Measurements from ENCODE around the gene CLUH.

CLUH gene

GRCh38 chr17:2711608-2712299 lies at the start of gene CLUH:
TSS of gene CLUH (minus strand) at chr17:2711764. CDS start at chr17:2711661, 103 bp downstream.
- DNase-seq: peak; percentile 95

DNA sequence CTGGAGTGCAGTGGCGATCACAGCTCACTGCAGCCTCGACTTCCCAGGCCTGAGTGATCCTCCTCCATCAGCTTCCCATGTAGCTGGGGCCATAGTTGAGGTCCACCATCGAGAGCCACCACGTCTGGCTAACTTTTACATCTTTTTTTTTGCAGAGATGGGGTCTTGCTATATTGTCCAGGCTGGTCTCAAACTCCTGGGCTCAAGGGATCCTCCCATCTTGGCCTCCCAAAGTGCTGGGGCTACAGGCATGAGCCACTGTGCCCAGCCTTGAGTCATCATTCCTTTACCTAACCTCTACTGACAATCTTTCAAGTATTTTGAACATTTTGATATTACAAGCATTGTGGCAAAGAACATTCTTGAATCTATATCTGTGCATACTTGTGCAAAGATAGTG lies 47.3 kb upstream of the CLUH start:
- no peak for DNase-seq

GRCh38 chr17:2755891-2756724 lies 44.5 kb upstream of the CLUH start:
- DNase-seq: no peak

GRCh38 chr17:2751491-2751890 lies 39.9 kb upstream of the CLUH start:
- no peak for DNase-seq

DNA sequence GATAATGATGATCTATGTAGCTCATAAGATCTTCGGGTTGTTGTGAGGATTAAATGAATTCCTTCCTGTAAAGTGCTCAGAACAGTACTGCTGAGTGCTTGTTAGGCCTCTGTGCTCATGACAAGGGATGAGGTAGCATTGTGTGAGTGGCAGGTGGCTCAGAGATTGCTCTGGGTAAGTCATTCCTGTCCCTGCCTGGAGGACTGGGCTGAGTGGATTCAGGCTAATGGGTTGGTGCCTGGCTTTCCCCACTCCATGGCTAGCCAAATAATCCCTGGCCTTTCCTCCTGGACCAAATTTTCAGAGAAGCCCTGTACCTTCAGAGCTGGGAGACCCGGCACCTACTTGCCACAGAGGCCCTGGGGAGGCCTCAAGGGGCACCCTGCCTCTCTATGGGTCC lies 39.2 kb upstream of the CLUH start:
- DNase-seq: no peak

DNA sequence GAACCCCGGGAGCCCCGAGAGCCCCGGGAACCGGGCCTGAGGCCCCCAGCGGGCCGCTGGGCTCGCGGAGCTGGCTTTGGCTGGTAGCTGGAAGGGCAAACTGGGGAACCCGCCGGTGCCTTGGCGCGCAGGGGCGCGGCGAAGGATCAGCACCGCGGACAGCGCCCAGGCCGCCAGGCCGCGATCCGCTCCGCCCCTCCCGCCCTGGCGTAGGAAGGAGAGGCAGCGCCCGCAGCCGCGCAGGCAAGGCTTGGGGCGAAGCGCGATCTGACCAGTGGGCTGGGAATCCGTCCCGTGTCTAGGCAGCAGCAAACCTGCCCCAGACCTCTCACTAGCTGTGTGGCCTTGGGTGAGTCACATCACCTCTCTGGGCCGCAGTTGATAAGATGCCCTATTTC lies 38.2 kb upstream of the CLUH start:
- DNase-seq: peak; percentile 90

DNA sequence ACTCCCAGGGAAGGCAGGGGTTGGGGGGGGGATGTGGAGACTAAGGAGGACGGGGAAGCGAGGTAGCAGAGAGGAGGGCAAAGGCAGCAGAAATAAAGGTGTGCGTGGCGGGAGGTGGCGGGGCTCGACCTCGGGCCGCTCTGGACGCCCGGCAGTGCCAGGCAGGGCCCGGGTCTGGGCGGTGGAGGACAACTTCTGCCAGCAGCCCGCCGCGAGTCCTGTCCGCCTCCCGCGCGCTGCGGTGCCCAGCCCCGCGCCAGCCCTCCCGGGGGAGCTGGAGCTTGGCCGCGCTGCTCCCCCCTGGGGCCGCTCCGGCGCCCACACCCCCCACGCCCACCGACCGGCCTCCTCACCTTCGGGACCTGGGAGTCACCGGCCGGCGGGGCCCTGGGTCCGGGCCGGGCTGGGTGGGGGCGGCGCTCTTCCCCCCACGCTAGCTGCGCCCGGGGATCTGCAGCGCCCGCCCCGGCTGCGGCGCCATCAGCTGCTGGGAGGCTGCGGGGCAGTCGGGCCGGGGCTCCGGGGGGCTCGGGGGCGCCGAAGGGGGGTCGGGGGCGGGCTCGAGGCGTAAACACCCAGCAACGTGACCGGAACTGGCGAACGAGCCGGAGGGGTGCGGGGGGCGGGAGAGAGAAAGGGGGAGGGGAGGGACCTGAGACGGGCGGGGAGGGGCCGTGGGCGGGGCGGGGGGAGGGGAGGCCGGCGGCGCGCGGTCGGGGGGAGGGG lies 37.7 kb upstream of the CLUH start, which contains the start of gene CCDC92B:
TSS of gene CCDC92B (minus strand) at position 595 of the 726 bp plus-strand sequence. CDS start 14,507 bp downstream, outside the sequence.
- DNase-seq: no peak

DNA sequence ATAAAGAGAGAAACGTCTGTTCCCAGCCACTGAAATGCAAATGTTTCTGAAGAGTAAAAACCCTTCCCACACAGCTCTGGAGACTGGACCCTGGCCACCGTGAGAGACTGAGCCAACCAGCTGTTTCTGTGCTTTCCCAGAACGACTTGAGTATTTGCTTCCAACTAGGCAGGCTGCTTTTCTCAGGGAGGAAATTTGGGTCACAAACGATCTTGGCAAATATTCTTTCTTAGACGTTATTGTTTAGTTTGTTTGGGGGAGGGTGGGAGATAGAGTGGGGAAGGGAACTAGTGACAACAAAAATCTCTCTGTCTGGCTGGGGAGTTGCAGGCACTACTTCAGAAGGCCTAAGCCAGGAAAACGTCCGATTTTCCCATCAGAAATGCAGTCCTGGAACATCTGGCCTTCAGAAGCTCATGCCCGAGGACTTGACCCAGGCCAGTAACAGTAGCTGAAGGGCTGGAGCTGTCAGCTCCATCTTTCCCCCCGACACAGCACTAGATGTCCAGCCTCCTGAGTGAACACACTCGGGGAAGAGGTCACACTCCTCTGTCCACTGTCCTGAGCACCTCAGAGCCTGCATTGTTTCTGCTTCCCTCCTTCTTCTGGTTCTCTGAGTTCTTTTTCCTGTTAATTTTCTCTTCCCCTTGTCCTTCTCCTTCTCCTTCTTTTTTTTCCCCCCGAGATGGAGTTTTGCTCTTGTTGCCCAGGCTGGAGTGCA lies 33.9 kb upstream of the CLUH start:
- no peak for DNase-seq

- no peak for DNase-seq
These were observed 26.1 kb upstream of the CLUH start for GRCh38 chr17:2737693-2738092.

DNA sequence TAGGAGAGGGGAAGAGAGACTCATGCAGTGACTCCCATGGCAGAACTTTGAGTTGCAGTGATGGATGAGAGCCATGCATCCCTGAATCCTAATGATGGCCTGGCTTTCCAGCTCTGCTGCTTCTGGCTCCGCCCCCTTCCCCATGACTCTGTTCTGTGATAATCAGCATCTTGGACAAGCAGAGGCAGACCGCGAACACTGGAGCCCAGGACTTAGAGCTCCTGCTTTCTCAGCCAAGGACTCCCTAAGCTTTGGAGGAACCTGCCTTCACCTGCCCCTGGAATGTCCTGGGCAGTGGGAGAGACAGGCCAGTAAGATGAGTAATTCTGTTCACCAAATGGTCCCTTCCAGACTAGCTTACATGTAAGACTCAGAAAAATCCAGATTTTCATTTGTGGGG lies 25.4 kb upstream of the CLUH start:
- no peak for DNase-seq

DNA sequence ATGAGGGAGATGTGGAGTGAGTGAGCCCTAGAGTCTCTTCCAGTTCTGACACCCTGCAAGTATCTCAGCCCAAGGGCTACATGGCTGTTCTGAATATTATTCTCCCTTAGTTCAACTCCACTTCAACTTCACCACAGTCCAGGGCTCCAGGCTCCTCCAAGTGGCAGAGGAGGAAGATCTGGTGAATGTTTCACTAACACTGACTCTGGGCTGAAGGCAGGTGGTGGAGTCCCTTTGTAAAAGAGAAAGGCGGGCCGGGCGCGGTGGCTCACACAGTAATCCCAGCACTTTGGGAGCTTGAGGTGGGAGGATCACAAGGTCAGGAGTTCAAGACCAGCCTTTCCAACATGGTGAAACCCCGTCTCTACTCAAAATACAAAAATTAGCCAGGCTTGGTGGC lies 24.3 kb upstream of the CLUH start:
- DNase-seq: no peak

- DNase-seq: no peak
These were observed 23.4 kb upstream of the CLUH start for GRCh38 chr17:2734939-2735338.

DNA sequence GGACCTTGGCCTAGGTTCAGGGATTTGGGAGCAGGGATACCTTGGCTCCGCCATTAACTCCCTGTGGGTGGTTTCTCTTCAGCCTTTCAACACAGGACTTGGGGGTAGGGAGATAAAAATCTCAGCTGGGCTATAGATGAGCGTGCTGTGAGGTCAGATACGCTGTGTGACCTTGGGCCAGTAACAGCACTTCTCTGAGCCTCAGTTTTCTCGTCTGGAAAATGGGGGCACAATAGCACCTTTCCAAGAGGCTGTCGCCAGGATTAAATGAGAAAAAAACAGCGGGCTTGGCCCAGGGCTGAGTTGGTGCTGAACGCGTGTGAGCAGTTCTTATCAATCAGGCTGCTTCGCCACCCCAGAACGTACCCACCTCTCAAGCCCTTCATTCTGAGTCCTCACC lies 20.2 kb upstream of the CLUH start:
- no peak for DNase-seq

DNA sequence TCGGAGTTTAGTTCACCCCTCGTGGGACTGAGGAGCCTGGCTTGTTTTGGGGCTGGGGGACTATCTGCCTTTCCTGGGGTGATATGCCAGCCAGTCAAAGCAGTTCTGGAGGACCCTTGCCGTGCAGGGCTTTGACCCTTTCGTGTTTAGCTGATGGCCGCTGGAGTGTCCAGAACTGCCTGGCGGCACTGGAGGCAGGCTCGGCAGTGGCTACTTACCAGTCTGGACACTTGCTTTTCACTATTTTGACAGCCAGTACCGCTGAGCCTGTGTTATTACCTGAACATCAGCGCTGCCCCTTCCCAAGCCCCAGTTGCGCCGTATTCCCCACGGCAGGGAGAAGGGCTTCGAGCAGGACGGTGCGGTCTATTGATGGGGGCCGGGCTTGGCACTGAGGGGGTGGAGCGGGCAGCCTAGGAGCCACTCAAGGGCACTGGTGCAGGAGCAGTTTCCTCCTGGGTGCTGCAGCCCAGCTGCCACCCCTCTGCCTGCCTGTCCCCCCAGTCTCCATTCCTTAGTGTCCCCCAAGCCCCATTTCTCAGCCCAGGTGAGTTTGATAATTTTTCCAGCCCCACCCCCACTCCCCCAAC lies 19.3 kb upstream of the CLUH start:
- DNase-seq: no peak

DNA sequence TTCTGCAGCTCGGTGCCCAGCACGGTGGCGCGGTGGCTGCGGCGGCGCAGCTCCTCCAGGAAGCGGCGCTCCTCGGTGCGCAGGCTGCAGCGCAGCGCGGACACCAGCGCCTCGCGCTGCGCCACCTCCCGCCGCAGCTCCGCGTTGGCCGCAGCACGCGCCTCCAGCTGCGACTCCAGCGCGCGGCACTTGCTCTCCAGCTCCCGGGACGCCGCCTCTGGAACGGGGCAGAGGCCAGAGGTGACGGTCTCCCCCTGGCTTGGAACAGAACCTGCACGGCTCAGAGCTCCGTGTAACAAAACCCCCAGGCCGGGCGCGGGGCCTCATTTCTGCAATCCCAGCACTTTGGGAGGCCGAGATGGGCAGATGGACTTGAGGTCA lies 13.2 kb upstream of the CLUH start:
- no peak for DNase-seq

- DNase-seq: no peak
These were observed 12.6 kb upstream of the CLUH start for GRCh38 chr17:2723997-2724783.

- no peak for DNase-seq
These were observed 12.0 kb upstream of the CLUH start for GRCh38 chr17:2723505-2723996.

DNA sequence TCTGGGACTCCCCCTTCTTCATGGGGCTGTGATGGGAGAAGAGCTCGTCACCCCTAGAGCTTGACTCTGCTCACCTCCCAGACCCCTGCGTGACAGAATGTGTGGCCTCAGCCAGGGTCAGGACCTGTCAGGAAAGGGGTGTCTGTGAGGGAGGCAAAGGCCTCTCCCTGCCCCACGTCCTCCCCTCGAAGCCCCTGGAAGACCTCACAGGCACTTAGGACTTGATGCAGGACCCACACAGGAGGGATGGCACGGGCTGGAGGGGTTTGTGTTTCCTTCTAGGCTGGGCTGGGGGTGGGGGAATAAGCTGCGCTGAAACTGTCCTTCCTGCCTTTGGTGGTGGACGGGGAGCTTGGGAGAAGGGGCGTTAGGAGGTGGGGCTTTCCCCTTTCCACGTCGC lies 11.0 kb upstream of the CLUH start:
- no peak for DNase-seq

- no peak for DNase-seq
These were observed 10.0 kb upstream of the CLUH start for GRCh38 chr17:2721603-2722002.

DNA sequence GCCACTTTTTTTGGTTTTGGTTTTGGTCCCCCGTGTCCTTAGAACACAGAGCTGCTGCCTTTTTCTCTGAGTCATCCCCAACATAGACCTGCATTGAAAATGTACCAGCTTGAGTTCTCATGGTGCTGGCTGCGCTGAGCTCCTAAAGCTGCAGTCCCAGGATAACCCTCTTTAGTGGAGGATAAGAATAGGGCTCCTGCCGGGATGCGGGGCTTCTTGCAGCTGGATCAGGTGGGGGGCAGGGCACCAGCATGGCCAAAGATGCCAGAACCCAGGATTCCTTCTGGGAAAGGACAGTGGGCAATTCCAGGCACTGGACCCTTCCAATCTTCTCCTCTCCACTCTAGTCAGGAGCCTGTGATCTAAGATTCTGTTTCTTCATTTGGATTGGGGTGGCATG lies 8.3 kb upstream of the CLUH start:
- no peak for DNase-seq

- no peak for DNase-seq
These were observed 6.8 kb upstream of the CLUH start for GRCh38 chr17:2718150-2718938.
